ENCODE results near the gene CCDC13. TPM values are rescaled to one million over a fixed set of nuclear protein-coding genes. Genes with fewer than 3 reads are reported as not detected.

The CCDC13 gene
- total RNA-seq, 2 experiments from 2014 or later, result 0.42 to 0.52 TPM

DNA sequence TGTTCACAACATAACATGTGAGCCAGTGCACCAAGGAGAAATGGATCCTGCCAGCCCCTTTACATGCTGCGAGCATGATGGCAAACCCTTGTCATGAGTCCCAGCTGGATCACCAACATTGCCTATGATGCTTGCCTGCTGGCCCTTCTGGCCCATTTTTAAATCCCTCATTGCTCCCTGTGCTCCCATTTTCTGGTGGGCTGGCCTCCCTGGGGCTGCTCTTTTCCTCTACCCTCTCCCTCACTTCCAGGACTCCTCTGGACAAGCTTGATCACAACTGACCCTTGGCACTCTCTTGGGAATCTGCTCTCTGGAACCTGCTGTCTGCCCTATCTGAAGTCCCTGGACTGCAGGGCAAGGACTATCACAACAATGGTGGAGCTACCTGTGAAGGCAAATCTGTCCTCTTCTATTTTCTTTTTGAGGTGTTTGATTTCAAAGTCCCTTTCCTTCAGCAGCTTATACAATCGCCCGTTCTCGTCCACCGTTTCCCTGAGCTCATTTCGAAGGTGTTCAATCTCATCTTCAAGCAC, 16.3 kb downstream of the CCDC13 start:
- POLR2A ChIA-PET, result interaction anchor here (0.6 kb wide), 1 partner anchor 73 kb away, joined by 5 read pairs; no protein-coding TSS in a partner anchor
- CTCF ChIA-PET, result interaction anchor here (1.8 kb wide), 1 partner anchor 10 kb away, joined by 5 read pairs; no protein-coding TSS in a partner anchor

DNA sequence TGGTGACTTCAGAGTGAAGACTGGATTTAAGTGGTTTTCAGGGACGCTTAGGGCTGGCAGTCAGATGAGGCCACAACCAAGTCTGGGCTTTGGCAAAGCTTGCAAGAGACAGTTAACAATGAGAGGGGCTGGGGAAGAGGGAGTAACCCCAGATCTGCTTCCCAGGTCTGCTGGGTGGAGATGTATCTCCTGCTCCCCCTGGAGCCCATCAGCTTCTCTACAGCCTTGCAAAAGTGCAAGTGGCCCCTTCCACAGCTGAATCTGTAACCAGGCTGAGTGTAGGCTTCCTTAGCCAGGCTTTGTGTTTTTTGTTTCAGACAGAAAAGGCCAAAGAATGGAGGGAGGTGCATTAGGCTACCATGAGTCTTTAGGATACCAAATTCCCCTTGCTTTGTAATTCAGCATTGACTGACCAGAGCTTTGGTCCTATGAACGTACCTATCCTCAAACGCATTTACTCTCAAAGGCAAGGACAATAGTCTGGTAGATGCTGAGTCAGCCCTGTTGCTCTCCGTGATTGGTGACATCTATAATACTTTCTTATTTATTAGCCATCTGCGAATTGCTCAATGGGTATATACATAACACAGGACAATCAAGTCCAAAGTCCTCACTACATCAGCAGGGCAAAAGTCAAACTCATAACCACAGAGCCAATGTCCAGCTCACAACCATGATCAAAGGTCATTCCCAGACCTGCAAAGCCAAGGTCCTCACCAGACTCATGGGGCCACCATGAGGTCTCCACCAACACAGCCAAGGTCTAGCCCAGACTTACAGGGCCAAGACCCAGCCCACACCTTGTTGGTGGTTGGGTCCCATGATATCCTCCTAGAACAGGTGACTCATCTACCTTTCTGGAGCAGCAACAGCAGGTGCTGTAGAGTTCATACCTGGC, 17.1 kb downstream of the CCDC13 start:
- POLR2A ChIA-PET, result no interaction called here
- CTCF ChIA-PET, result interaction anchor here (0.7 to 1.8 kb wide), 4 partner anchors 9 to 45 kb away, joined by 3 to 9 read pairs (median 4); no protein-coding TSS in a partner anchor

DNA sequence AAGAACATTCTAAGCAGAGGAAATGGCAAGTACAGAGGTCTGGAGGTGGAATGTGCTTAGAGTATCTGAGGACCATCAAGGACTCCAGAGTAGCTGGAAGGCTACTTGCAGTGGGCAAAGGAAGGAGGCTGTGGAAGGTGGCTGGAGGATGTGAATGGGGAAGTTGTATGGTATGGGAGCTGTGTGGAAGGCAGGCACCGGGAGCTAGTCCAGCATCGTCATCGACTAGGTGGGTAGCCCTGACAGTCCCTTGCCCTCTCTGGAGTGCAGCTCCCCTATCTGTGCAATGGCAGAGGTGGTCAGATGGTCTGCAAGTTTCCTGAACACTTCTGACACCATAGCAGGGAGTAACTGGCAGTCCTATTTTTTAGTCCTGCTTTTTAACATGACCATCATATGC, 19.3 kb downstream of the CCDC13 start:
- ChIA-PET CTCF (no interaction called here), POLR2A (no interaction called here)

DNA sequence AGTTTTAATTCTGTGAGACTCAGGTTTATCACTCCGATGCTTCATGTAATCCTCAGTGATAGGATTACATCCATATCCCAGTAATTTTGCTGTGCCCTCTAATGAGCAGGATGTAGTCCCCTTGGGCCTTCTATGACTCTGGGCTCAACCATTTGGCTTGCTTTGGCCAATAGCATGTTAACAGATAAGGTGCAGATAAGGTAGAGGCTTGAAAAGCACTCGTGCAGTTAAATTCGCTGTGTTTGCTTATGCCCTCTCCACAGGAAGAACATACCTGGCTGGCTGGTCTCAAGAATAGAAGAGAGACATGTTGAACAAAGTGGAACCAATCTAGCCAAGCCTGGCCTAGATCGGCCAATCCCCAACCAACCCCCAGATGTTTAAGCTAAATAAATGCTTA, 20.1 kb downstream of the CCDC13 start:
- POLR2A ChIA-PET, result no interaction called here
- CTCF ChIA-PET, result interaction anchor here (1.1 kb wide), 1 partner anchor 128 kb away, joined by 3 read pairs; no protein-coding TSS in a partner anchor

DNA sequence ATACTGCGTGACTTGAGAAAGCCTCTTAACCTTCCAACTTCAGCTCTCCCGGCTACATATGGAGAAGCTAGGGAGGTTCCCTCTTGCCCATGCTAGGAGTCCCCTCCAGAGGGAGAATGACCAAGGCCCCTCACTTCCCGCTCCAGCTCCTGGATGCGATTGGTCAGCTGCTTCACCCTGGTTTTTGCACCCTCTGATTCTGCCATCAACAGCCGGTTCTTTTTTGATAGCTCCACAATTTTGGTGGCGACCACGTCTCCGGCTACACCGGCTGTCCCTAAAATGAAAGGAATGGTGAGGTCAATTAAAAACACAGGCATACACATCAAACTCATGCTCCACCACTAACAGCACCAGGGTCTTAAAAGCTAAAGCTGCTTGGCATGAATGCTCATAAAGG, 20.6 kb downstream of the CCDC13 start:
- ChIA-PET POLR2A (no interaction called here), CTCF (interaction anchor here (1.1 to 1.2 kb wide), 2 partner anchors 129 to 247 kb away, joined by 3 read pairs; no protein-coding TSS in a partner anchor)

DNA sequence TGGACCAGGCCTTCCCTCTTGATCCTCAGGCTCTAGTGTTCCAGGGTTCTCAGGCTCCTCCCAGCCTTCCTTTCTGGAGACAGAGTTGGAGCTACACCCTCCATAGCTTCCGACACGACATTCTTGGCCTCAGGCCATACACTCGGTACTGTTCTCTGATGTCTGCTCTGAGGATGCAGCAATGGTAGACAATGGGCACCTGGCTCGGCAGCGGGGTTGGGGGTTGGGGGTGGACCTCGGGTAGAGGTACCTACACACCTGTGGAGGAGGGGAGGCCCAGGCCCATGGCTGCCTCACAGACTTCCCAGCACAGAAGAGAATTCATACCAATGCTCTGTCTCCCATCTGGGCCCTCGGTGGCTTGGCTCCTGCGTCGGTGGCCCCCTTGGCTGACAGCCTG, 21.4 kb downstream of the CCDC13 start:
- ChIA-PET POLR2A (no interaction called here), CTCF (interaction anchor here (1.2 kb wide), 1 partner anchor 246 kb away, joined by 3 read pairs; no protein-coding TSS in a partner anchor)

DNA sequence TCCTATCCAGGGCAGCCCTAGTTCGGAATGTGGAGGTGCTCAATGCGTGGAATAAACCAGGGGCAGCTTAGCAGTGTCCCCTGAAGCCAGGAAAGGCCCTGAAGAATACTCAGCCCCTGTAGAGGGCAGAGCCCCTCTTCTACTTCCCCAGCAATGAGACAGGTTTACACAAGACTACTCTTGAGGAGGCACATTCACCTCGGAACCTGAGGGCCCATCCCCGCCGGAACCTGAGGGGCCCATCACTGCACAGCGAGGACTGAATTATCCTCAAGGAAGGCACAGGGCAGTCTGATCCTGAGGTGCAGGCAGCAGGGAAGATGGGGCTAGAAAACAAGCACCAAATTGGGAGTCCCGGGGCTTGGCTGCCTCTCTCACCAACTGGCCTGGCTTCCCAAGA, 22.2 kb downstream of the CCDC13 start:
- POLR2A ChIA-PET, result no interaction called here

DNA sequence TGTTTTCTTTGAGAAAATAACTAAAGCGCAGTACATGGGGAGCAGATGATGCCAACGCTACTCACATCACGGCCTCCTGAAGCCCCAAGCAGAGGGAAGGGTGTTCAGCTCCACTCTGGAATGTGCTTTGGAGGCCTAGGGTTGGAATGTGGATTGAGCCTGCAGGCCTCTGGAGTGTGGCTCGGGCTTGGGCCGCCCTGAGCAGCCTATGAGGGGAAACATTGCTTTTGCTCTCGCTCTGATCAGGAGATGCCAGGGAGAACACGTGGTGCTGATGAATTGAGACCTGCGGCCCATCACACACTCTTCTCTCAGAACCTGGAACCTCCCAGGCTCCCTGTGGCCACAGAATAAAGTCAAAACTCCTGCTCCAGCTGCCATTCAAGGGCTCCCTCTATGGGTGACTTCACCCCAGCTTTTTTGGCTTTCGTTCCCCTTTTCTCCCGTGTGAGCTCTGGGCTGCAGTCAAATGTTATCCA, 23.3 kb downstream of the CCDC13 start:
- ChIA-PET POLR2A (no interaction called here), CTCF (no interaction called here)

More for the DNA sequence above, 22.2 kb downstream of the CCDC13 start:
- CTCF ChIA-PET, result interaction anchor here (1.3 kb wide), 1 partner anchor 131 kb away, joined by 3 read pairs; no protein-coding TSS in a partner anchor

DNA sequence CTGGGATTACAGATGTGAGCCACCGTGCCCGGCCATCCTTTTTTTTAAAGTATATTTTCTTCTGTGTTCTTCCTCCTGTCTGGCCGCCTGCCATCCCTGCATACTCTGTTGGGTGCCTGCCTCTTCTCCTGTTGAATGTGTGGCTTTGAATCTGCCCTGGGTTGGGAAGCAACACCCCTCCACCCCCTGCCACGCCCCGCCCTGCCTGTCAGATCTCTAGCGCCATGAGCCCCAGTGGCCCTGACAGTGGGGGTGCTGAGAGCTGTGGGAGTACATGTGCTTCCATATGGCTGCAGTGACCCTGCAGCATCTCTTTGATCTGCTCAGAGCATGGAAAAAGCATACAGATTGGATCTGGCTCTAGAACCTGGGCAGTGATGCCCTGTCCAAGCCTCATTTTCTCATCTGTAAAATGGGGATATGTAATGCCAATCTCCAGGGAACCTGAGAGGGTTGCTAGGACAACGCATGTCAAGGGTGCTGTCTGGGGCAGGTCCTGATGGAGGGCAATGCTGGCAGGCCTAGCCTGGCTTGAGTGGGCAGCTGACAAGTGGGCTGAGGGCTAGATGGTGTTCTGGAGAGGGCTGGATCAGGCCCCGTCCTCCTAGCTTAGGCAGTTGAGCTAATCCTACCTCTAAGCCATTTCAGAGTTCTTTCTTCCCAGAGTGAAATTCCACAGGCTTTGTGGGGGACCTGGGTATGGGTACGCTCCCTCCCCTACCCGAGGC, 23.9 kb downstream of the CCDC13 start:
- ChIA-PET CTCF (no interaction called here), POLR2A (no interaction called here)

DNA sequence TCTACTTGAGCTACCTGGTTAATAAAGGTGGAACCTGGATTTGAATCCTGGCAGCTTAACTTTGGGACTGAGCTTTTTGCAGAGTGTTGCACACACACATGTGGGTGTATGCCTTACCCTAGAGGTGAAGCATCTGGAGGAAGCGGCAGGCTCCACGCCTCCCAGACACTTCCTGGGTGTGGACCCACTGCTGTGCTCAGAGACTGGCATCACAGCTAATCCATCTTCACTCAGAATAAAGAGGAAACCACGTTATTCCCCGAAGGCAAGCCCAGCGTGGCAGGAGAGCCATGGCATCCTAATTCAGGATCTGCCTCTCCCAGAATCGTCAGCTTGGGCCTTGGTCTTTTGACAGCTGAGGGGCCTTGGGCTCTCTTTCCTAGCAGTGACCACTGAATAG, 25.5 kb downstream of the CCDC13 start:
- CTCF ChIA-PET, result interaction anchor here (1.5 kb wide), 1 partner anchor 9 kb away, joined by 5 read pairs; no protein-coding TSS in a partner anchor
- POLR2A ChIA-PET, result interaction anchor here (0.6 kb wide), 1 partner anchor 147 kb away, joined by 3 read pairs; no protein-coding TSS in a partner anchor

DNA sequence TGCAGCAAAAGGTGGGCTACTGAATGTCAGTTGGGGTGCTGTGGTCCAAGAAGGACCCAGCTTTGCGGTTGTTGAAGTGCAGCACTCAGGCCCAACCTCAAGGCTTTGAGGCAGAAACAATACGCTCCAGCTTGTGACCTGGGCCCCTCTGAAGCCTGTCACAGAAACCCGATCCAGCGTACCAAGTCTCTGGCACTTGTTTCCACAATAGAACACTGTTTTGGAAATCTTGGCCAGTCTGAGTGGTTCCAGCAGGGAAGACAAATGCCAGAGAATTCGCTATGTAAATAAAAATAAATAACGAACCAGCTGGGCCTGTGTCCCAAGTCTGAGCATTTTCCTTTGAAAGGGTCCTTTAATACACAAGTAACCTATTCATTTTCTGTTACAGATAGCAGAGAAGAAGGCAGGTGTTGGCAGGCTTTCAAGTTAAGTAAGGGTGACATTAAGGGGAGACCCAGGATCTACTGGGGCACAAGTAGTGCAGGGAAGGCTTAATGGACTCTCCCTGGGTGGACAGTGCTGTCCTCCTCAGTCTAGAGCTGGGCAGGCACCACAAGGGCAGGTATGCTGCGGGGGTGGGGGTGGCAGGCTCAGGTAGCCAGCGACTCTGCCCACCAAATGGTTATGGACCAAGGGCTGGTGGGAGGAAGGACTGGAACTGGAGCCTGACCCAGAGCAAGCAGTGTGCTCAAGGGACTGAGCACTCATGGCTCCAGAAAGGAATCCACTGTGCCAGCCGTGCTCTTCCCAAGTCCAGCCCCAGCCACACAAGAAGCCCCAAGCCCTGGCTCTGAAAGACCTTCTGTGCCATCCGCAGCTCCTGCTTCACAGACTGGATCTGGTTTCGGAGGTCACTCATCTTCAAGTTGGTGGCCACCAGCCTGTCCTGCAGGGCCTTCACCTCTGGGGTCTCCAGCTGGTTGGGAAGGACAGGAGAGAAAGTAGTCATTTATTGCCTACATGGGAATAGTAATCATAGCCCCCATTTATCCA, 26.3 kb downstream of the CCDC13 start:
- POLR2A ChIA-PET, result interaction anchor here (0.6 kb wide), 1 partner anchor 146 kb away, joined by 3 read pairs; no protein-coding TSS in a partner anchor
- CTCF ChIA-PET, result interaction anchor here (1.5 kb wide), 1 partner anchor 10 kb away, joined by 5 read pairs; no protein-coding TSS in a partner anchor

DNA sequence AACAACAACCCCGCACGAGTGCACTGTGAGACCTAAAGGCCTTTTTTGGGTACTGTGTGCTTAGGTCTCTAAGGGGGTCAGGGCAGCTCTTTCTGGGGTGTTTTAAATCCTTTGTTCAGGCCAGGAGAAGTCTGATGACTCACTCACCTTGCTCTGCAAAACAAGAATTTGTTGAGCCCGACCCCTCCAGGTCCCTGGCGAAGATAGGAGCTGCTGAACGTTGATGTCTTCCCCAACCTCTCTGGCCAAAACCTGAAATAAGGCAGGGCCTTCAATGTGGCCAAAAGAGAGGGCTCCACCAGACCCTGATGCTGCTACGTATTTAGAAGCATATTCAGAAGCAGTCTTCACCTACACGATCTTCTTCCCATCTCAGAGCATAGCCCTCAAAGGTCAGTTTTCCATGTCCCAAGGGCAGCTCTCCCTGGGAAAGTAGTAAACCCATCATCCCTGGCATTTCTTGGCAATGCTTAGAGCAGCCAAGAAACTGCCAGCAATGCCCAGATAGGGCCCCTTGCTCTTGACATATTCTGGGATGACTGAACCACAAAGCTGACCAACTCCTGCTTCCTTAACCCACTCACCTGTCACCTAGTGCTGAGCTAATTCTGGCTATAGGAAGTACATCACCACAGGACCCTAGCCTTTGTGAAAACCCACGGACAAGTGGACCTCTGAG, 27.1 kb downstream of the CCDC13 start:
- ChIA-PET CTCF (interaction anchor here (0.6 to 2.7 kb wide), 2 partner anchors 9 to 174 kb away, joined by 3 to 9 read pairs; no protein-coding TSS in a partner anchor), POLR2A (interaction anchor here (0.6 kb wide), 1 partner anchor 187 kb away, joined by 4 read pairs; no protein-coding TSS in a partner anchor)

DNA sequence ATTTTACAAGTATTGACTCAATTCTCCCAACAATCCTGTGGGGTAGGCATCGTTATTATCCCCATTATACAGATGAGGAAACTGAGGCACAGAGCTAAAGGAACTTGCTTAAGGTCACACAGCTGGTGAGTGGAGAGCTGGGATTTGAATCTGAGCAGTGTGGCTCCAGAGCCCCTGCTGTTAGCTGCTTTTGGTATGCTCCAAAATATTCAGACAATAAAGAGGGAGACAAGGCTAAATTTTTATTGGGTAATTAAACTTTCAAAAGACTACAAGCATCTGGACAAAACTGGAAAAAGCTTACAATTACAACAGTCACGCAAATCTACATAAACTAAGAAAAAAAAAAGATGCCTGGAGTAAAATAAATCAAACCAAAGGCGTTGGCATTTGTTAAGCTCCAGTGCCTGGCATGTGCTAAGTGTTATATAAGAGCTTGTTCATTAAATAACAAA, 27.7 kb downstream of the CCDC13 start:
- ChIA-PET POLR2A (interaction anchor here (0.6 kb wide), 1 partner anchor 187 kb away, joined by 4 read pairs; no protein-coding TSS in a partner anchor), CTCF (interaction anchor here (0.6 to 2.7 kb wide), 4 partner anchors 10 to 173 kb away, joined by 3 to 9 read pairs (median 4); no protein-coding TSS in a partner anchor)

DNA sequence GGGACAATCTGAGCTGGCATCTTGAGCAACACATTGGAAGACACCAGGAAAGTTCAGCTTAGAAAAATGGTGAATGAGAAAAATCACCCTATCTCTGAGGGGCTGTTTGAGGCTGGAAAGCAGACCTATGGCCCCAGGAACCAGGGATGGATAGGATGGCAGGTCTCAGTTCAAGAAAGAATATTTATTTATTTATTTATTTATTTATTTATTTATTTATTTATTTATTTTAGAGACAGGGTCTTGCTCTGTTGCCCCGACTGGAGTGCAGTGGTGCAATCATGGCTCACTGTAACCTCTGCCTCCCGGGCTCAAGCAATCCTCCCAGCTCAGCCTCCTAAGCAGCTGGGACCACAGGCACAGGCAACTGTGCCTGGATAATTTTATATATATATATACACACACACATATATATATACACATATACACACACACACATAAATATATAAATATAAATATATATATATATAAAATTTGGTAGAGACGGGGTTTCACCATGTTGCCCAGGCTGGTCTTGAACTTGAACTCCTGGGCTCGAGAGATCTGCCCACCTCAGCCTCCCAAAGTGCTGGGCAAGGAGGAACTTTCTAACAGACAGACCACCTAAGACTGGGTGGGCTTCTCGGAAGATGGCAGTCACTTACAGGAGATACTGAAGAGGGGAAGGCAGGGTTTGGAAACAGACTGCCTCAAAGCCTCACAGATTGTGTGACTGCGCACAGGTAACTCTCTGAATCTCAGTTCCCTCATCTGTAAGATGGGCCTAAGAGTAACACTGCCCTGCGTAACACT, 29.7 kb downstream of the CCDC13 start:
- ChIA-PET CTCF (interaction anchor here (0.9 to 2.7 kb wide), 2 partner anchors 12 to 77 kb away, joined by 4 to 9 read pairs; no protein-coding TSS in a partner anchor), POLR2A (no interaction called here)

DNA sequence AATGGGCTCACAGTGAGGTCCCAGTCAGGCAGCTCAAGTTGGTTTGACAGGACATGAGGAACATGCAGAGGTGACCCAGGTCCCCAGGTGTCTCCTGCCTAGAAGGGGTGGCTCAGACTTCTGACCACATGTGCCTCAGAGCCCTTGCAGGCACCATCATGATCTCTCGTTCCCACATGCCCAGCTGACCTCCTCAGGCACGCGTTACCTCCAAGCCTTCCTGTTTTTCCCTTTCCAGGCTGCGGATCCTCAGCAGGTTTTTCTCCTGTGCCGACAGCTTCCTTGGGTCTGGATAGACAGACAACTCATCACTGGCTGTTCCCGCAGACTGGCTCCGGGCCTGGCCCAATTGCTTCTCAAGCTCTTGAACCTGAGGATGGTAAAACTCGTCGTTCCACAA, 30.4 kb downstream of the CCDC13 start:
- POLR2A ChIA-PET, result no interaction called here
- CTCF ChIA-PET, result no interaction called here

DNA sequence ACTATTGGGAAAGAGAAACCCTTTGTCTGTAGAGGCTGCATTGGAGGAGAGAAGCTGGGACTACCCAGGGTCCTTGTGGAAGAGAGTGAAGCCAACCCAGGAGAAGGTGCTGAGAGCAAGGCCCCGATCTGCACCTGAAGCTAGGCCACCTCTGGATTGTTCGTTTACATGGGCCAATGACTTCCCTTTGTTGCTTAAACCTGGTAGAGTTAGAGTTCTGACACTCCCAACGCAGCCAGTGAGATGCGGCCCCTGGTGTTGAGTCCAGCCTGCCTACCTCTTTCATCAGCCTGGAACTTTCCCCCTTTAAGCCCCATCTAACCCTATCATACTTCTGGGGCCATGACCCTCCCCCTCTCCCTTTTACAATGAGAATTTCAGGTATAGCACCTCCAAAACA, 30.8 kb downstream of the CCDC13 start:
- ChIA-PET POLR2A (no interaction called here), CTCF (no interaction called here)

DNA sequence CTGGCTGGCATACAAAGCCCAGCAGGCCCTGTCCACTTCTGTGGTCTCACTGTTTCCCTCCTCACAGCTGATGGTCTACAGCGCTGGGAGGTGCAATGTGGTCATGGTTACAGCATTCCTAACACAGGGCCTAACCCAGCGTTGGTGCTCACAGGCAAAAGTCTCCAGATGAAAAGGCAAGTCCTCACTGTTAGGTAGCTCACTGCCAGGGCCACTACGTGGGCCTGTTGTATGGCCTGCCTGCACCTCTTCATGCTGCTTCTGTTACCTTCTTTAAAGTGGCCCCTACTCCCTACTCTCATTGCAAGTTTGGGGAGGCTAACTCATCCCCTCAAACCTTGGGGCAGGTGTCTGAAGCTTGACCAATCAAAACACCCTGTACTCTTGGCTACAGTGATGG, 31.3 kb downstream of the CCDC13 start:
- POLR2A ChIA-PET, result no interaction called here
- CTCF ChIA-PET, result no interaction called here

Data from activated CD8-positive, alpha-beta memory T cell treated with anti-CD3 and anti-CD28 coated beads for 36 hours (primary cell).